Central memory CD4-positive, alpha-beta T cell (primary cell): ENCODE data around the gene TTC31.

Source experiments
- DNase-seq: peaks from one replicate; pipeline ENCODE4 v3.0.0; 2022

Gene TTC31

DNA sequence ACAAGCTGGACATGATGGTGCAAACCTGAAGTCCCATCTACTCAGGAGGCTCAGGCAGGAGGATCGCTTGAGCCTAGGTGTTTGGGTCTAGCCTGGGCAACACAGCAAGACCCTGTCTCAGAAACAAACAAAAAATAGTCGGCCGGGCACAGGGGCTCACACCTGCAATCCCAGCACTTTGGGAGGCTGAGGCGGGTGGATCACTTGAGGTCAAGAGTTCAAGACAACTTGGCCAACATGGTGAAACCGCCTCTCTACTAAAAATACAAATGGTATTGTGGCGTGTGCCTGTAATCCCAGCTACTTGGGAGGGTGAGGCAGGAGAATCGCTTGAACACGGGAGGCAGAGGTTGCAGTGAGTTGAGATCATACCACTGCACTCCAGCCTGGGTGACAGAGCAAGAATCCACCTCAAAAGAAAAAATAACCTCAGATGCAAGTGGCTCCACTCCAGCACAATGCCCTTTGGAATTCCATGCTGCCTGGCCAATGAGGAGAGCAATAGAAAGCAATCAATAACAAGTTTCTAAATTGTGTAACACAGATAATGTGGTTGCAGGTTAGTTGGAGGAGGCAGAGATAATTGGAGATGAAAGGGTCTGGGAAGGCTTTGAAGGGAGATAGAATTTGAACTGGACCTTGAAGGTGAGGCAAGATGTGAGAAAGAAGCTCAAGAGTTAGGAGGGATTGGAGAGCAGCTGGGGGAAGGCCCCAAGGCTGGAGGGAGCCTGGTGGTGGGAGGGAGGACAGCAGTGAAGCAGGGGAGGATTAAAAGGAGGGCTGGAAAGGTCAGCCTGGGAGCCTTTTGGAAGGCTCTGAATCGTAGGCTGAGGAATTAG, 6.0 kb downstream of the TTC31 start:
- DNase-seq = no peak

DNA sequence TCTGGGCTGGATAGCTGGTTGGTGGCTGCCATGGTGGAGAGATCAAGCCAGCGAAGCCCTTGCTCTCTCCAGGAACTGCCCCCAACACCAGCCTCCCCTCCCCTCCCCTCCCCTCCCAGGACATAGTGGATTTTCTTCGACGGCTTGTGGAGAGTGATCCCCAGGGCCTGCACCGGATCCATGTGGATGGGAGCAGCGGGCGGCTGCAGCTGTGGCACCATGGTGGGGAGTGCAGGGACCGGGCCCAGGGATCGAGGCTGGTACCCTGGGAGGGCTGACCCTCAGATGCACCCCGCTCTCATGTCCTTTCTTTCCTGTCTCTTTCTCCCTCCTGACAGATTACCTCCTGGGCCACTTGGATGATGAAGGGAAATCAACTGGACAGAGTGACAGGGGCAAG, 7.0 kb downstream of the TTC31 start:
- DNase-seq = no peak

DNA sequence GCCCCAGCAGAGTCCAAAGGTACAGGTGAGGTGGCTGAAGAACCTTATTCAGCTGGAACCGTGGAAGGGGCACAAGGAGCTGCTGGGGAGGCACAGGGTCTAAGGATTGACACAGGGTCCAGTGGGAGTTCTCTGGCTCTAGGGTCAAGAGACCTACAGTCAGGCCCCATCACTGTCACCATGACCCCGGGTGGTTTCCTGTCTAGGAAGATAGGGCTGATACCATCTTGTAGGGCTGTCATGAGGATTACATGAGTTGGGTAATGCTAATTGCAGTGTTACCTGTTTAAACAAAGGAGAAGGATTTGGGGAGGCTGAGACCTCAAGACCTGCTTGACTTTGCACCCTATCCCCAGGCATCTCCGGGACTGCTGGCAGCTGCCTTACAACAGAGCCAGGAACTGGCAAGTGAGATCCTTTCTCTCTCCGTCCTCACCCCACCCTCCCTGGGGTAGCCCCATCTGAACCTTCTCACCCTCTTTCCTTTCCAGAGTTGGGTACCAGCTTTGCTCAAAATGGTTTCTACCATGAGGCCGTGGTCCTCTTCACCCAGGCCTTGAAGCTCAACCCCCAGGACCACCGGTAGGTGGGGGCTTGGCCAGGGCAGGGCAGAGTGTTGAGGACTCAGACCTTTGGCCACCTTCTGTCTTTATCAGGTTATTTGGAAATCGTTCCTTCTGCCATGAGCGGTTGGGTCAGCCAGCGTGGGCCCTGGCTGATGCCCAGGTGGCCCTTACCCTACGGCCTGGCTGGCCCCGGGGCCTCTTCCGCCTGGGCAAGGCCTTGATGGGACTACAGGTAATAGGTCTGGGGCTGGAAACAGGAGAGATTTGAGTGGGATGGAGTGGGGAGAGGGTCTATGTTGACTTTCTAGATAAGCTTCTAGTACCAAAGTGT, 9.0 kb downstream of the TTC31 start:
- DNase-seq = no peak

DNA sequence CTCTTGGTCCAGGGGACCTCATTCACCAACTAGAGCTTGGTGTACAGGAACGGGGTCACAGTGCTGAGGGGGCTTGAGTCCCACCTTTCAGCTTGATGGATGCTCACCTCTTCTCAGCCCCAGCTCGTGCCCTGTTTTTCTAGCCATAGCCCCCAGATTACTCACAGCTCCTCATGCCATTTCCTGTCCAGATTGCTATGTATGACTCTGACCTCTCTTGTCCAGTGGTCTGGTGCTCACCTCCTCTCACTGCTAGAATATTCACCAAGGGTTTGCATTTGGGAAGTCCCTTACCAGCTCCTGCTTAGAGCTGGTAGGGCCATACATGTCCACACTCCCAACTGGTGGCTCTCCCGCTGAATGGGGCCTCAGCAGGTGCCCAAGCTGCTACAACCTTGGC, 10.7 kb downstream of the TTC31 start:
- DNase-seq = no peak

DNA sequence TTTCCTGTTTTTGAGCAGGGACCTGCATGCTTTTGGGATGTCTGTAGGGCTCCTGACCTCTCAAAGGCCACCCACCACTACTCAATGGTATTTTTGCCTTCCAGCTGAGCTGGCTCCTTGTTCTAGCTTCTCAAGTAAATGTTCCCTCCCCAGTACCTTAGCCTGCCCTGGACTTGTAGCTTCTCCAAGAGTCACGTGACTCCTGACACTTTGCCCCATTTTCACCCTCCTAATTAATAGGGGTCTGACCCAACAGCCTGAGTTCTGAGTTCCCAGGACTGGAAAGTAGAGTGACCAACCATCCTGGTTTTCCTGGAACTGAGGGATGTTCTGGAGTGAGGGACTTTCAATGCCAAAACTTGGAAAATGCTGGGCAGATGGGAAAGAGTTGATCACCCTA, 12.6 kb downstream of the TTC31 start:
- DNase-seq = no peak

DNA sequence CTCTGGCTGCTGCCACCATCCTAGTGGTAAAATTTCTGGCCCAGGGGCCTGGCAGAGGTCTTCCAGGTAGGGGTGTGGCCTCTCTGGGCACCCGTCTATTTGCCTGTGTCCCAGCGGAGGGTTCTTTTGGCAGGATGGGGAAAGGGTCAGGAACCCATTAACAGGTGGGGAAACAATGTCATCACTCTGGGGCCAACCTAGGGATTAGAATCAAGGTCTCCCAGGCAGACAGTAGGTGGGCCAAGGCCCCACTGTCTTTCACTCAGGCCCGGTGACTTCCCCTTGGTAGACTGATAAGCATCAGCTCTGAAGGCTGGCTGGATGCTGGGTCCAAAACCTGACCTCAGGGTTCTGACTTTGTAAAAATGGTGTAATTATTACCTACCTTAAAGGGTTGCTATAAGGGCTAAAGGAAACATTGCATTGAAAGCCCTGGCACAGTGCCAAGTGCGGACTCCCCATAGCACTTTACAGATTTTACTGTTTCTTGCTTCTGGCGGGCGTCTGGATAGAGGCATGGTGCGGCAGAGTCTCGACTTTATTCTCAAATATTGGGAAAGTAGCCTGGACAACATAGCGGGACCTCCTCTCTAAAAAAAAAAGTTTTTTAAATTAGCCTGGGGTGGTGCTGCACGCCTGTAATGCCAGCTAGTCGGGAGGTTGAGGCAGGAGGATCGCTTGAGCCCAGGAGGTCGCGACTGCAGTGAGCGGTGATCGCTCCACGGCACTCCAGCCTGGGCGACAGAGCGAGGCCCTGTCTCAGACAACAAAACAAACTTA, 14.3 kb downstream of the TTC31 start:
- DNase-seq = no peak

DNA sequence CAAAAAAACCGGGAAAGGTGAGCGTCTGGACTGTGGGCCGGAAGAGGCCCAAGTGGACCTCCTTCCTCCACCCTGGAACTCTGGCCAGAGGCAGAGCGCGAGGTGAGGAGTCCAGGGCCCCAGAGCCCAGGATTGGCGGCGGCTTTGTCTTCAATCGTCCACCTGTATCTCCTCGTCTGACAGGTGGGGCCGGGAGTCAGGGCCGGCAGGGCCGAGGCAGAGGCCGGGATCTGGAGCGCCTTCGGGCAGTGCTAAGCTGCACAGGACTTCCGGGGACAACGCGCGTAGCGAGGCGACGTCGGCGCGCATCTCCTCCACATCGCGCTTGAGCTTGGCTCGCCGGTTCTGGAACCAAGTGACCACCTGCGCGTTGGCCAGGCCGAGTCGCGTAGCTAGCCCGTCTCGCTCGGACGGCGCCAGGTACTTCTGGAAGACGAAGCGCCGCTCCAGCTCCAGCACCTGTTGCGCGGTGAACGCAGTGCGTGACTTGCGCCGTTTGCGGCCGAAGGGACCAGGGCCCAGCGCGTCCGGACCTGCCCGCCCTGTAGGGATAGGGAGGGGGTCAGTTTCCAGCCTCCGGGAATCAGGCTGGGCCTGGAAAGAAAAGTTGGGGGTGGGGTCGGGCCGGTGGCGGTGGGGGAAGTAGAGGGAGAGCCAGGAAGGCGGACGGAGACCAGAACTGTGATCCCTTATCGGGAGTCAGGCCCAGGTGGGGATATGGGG, 15.1 kb downstream of the TTC31 start:
- no peak for DNase-seq

DNA sequence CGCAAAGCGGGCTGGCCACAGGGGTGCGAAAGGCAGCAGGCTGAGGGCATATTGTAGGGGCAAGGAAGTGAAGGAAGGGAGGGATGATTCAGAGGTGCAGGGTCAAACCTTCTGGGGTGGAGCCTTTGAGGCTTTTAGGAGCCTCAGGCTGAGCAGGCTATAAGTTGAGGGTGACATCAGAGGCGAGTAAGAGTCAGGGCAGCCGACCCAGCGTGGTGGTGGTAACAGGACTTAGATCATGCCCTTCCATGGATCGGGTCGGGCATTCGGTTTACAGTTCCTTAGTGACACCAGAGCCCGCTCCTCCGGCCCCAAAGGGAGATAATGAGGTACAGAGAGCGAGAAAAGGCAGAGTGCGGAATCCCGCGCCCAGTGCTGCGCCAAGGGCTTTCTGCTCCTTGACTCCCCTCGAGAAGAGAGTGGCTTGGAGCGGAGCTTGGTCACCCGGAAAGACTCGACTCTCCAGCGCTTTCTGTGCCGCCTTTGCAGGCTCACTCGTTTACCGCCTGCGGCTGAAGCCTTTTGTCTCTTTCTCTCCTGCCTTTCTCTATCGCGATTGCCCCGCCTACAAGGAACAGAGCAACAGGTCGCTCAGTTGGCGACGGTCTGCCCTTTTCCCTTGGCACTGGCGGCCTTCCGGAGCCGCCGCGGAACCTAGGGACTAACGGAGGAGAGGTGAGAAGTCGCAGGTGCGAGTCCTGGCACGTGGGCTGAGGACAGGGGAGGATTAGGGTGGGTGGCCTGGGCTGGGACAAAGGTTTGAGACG, 15.8 kb downstream of the TTC31 start:
- no peak for DNase-seq

DNA sequence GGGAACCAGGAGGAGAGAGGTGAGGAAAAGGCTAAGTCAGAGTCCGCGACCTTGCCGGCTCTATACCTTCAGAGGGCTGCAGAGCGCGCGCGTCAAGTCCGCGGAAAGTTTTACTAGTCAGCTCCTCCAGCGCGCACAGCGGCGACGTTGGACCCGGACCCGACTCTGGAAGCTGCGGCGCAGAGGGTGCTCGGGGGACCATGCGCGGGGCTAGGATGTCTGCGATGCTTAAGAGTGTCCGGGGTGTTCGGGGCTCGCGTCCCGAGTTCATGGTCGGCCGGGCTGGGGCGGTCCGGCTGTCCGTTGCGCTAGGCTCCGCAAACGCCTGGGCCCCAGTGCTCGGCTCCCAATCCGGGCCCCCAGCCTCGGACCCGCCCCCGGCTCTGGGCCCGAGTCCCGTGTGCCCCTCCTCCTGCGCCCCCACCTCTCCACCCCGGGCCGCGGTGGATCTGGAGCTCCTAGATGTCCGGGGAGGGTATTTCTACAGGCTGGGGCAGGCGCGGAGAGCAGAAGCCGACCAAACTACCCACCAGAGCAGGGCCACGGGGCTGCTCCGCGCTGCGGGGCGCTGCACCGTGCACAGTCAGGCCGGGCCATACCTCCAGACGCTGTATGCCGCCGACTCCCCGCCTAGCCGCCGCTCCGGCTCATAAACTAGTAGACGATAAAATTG, 16.5 kb downstream of the TTC31 start, which contains the start of gene LBX2:
Gene LBX2, minus strand, starts transcription at position 337 of the 673 bp plus-strand sequence. Its CDS starts 66 bp downstream, at position 271.
- no peak for DNase-seq

DNA sequence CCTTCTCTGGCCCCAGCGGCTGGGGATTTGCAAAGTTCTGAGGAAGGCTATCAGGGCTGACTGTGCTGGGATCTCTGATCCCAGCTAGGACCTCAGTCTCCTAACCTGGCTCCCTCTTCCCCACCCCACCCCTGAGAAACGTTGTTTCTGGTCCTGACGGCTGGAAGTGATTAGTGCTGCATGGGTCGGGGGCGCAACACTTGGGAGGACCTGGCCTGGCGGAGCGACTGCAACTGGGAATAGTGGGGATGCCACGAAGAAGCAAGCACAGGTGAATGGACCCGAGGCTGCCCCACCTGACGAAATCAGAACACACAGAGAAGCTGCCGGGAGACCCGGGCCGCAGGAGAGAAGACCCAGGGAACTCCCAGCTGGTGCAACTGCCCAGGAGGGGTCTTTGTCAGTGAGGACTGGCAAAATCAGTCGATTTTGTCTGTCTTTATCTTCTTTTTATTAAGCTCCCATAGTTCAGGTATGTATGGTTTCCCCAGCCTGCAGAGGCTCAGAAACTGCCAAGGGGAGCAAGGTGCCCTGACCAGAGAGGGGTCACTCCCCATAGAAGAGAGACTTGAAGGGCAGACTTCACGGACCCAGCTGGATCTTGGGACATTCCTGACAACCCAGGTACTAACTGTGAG, 17.2 kb downstream of the TTC31 start:
- no peak for DNase-seq

DNA sequence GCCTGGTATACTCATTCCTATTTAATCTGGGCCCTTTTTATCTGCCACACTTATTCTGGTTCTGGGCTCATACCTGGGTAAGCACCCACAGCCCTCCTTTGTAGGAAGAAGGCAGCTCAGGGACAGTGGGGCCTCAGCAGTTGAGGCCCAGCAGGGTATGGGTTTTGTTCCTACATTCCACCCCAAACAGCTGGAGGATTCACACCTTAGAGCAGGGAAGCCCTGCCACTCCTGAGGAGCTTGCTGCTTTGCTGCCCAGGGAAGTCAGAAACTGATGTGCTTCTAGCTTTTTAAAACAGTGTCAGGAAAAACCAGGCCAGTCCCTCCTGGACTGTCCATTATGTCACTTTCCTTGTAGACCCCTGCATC, 17.7 kb downstream of the TTC31 start:
- DNase-seq = no peak

DNA sequence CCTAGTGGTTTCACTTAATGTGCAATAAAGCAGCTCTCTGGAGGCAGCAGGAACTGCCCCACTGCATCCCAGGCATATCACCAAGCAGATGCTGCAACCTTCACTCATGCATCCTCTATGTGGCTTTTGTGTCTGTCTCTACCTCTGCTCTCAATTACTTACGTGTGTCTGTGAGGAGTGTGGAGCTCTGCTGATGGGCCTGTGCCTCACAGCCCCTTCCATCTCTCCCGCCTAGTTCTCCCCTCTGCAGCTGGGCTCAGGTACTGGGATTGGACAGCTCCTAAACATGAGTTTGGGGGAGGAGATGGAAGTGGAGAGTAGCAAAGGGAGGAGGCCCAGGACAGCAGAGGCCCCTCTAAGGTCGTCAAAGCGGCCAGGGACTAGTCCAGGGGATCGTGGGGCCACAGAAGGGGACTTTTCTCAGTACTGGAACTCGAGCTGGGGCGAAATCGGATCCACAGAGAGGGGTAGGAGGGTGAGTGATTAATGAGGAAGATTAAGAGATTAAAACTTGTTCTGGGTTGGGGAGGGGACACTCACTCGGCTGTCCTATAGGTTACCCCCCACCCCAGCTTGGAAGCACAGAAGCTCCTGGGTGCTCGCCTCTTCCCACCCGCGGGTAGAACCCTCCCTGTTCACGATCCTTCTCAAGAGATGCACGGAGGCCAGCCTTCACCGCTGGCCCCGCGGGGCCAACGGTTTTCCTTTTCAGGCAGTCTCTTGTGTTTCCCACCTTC, 18.6 kb downstream of the TTC31 start:
- DNase-seq = no peak

DNA sequence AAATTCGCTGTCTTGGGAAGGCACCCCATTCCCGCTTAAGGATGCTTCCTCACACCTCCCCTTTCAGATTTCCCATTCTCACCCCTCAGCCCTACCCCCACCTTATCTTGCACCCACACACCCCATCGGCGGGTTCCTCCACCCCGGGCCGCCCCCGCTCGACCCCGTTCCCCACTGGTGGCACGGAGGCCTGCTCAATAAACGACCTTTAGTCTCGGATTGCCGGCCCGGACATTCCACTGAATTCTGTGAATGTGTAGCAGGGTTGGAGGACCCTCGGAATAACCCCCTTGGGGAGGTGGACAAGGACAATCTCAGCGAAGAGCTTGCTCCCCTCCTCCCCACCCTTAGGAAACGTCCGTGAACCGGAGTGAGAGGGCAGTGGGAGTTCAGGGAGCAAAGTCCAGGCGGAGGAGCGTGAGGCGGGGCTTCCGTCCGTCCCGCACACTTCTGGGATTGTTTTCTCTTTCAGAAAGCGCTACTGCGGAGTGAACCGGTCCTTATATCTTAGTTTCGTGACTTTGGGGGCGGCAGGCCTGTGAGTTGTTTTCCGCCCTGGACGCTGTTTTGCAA, 19.4 kb downstream of the TTC31 start:
- no peak for DNase-seq

DNA sequence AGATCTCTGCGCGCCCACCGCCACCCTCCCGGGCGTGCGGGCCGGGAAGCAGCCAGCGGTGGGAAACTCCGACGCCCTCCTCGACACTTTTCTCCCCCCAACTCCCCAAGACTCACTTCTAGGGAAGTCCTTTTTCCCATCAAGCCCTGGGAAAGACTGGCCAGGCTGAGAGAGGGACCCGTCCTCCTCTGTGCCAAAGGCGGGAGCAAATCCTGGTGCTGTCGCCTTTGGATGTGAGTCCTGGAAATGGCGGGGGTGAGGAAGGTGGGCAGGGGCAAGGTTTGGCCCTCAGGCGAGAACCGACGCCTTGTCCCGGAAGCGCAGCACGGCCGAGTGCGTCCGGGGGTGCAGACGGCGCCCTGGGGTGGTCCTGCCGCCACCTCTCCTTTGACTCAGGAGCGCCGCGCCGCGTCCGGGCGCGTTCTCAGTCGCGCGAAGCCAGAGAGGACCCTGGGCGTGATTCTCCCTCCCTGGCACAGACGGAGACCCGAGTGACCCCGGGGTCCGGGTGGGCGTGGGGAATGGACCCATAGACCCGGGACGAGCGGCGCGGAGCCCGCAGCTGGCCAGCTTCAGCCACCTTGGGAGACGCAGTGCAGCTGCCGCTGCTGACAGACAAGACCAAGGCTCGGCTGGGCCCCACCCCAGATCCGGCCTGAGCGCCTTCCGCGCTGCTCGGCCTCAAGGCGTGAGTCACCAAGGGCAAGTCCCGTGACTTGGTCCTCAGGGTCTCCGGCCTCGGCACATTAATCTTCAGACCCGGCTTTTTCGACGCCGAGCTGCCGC, 20.0 kb downstream of the TTC31 start:
- DNase-seq = no peak

DNA sequence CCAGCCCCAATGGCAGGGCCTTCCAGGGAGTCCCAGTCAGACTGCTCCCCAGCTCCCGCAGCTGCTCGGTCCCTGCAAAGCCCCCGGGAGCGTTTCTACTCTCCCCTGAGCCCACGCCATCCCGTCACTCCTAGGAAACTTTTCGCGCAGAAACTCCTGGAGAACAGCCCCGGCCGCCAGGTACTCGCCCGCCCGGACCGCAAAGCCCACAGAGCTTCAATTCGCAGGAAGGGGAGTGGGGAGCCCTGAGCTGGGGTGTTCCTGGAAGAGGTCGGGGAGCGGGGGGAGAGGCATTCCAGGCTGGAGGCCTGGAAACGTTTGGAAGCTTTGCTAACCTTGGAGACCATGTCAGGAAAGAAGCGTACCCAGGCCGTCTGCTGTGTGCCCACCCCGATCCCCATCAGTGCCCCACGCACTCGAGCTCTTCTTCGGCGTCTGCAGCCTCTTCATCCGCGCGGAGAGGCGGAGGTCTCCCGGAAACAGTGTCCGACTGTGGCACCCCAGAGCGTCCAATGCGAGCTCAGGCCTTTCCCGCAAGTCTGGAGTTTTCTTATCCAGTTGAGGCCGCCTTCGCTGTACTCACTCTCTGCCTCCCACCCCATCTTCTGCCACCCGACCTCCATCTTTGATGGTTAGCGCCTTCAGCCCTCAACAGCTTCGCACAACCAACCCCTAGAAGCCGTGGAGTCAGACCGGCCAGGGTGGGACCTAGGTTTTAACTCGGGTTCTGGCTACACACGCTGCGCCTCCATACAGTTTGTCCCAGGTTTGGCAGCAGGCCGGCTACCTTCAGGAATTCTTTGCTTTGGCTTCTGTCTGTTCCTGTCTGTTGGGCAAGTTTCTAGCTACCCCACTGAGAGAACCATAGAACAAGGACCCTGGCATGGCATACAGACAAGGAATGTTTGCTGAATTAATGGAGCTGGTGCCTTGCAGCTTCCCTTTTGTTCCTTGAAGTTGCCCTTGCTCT, 20.9 kb downstream of the TTC31 start:
- DNase-seq = no peak

DNA sequence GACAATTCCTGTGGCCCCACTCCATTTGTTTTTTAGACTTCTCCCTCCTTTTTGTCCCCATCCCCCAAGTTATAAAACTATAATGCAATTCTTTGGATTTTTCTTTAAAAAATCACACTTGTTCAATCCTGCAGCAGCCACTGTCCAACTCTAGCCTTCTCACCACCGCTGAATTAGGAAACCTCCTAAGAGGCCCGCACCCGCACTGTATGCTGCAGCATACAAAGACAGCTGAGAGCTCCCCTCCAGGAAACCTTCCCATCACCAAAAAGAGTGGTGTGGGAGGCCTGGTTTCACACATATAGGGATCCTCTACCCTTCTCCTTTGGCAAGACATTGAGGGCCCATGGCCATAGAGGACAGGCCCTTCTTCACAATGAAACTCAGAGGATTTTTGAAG, 21.7 kb downstream of the TTC31 start:
- DNase-seq = no peak
